ENCODE measurements around the gene NPC2.

- TF ChIP-seq POLR2AphosphoS5 (IDR thresholded peaks at IDR 0.05; ENCODE audit: low read depth, low read length) (no peak), TAF1 (IDR thresholded peaks at IDR 0.05; ENCODE audit: borderline replicate concordance, insufficient read depth, low read length) (no peak), SIN3A (IDR thresholded peaks at IDR 0.05; ENCODE audit: borderline replicate concordance, insufficient read depth, low read length) (no peak), REST (IDR thresholded peaks at IDR 0.05; ENCODE audit: insufficient read depth in 1 of 2, low read depth in 2 of 2, low read length in 2 of 2) (no peak)
Observed at GRCh38 chr14:74533576-74533975, 40.5 kb upstream of the NPC2 start.
